GM19025 (cell line): ENCODE results near the gene EFNA4.
"Not testable (repeated sequence)": the region's sequence is repeated elsewhere in the genome, so short reads cannot be mapped to it uniquely, and the experiment has no call there.

ENCODE experiments used
- ATAC-seq: cut with Tn5 transposase; IDR thresholded peaks from one replicate; pipeline ENCODE4 v1.9.1; 2021; ENCODE audit warnings: mild to moderate bottlenecking, low read depth, moderate library complexity; ENCODE audit not compliant: unreplicated experiment

Gene EFNA4

GRCh38 chr1:155113450-155113980 is 50.0 kb downstream of the EFNA4 start:
- no peak for ATAC-seq

GRCh38 chr1:155116113-155116764 is 52.7 kb downstream of the EFNA4 start:
- no peak for ATAC-seq

GRCh38 chr1:155117610-155118009 is 54.1 kb downstream of the EFNA4 start:
- no peak for ATAC-seq

- ATAC-seq, result not testable (repeated sequence)
Observed at GRCh38 chr1:155118090-155118489, 54.5 kb downstream of the EFNA4 start.
